Measurements from ENCODE around the gene EFCAB6.

DNA sequence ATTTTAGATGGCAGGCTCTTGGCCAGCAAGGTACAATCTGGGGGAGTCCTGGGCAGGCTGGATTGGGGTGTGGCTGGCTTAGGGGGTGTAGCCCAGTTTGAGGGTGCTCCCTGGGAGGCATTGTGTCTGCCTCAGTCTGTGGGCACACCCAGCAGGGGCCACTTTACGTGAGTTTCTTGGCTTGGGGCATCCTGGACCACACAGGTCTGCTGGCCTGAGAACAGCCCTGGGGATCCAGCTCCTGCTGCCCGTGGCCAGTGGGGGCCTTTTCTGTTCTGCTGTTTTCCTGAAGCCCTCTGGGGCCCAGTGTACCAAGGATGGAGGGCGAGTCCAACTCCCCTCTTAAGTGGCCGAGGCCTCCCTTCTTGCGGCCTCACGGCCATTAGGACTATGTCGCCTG, 328.4 kb downstream of the EFCAB6 start:
- no peak for TF ChIP-seq POLR2AphosphoS5 (IDR thresholded peaks at IDR 0.05)
- TF ChIP-seq, protein P1, sequence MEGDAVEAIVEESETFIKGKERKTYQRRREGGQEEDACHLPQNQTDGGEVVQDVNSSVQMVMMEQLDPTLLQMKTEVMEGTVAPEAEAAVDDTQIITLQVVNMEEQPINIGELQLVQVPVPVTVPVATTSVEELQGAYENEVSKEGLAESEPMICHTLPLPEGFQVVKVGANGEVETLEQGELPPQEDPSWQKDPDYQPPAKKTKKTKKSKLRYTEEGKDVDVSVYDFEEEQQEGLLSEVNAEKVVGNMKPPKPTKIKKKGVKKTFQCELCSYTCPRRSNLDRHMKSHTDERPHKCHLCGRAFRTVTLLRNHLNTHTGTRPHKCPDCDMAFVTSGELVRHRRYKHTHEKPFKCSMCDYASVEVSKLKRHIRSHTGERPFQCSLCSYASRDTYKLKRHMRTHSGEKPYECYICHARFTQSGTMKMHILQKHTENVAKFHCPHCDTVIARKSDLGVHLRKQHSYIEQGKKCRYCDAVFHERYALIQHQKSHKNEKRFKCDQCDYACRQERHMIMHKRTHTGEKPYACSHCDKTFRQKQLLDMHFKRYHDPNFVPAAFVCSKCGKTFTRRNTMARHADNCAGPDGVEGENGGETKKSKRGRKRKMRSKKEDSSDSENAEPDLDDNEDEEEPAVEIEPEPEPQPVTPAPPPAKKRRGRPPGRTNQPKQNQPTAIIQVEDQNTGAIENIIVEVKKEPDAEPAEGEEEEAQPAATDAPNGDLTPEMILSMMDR (IDR thresholded peaks at IDR 0.05 in 8 of 11, conservative IDR thresholded peaks at IDR 0.05 in 3 of 11): no peak
- no peak for TF ChIP-seq POLR2A (IDR thresholded peaks at IDR 0.05)
